Endothelial cell of umbilical vein (primary cell): Measurements from ENCODE around the gene LCNL1. TPM values are rescaled to one million over a fixed set of nuclear protein-coding genes. Genes with fewer than 3 reads are reported as not detected.

Experiments
- BruUV-seq: library from RNA; stranded (reverse); fragments of 400-500 nt; replicated peaks from 2 replicates; lab custom pipeline; 2021; lab: Mats Ljungman, UMichigan
- CTCF ChIA-PET: fragments of 300-600, 350-600 bp; sonication (Branson Sonifier 250); formaldehyde crosslinking; loops from one replicate; lab custom pipeline; 2021; ENCODE audit warnings: antibody characterized with exemption, inconsistent platforms; lab: Charles Lee
- POLR2A ChIA-PET: fragments of 300-600, 350-600 bp; sonication (Branson Sonifier 250); formaldehyde crosslinking; loops from one replicate; lab custom pipeline; 2021; ENCODE audit warnings: antibody characterized with exemption, inconsistent platforms; lab: Charles Lee
- DNase-seq: peaks from one replicate; pipeline ENCODE4 v3.0.0-alpha.2; 2011; ENCODE audit warnings: low read depth, low spot score
- FAIRE-seq: peaks from 2 replicates; lab custom pipeline; 2011; peaks lifted over from hg19 to GRCh38; lab: Jason Lieb, UNC
- H2AFZ ChIP-seq: 2 replicates; pipeline ENCODE4 v1.6.0; 2012; ENCODE audit warnings: low read depth, low read length, control low read depth, inconsistent platforms
- H3K27ac ChIP-seq: 2 replicates; pipeline ENCODE4 v1.5.1; 2011; ENCODE audit warnings: low read depth, mild to moderate bottlenecking, control low read depth, low read length, moderate library complexity; ENCODE audit not compliant: insufficient read depth
- H3K27me3 ChIP-seq, 2 experiments: 2 replicates each; pipeline versions ENCODE4 v1.6.0 to v1.6.1; 2011; ENCODE audit warnings: low read length in 2 of 2, mixed read lengths in 1 of 2; ENCODE audit not compliant: control insufficient read depth in 2 of 2, insufficient read depth in 2 of 2
- H3K36me3 ChIP-seq, 2 experiments: 2 replicates in 1 of 2; 3 replicates in 1 of 2; pipeline ENCODE4 v1.5.1; 2011; ENCODE audit warnings: low read length in 2 of 2, mild to moderate bottlenecking in 1 of 2, moderate library complexity in 1 of 2; ENCODE audit not compliant: control insufficient read depth in 2 of 2, insufficient read depth in 2 of 2; ENCODE audit errors: extremely low read depth in 1 of 2
- H3K4me1 ChIP-seq: 3 replicates; pipeline ENCODE4 v1.5.1; 2011; ENCODE audit warnings: mild to moderate bottlenecking, low read length; ENCODE audit not compliant: control insufficient read depth, insufficient read depth; ENCODE audit errors: extremely low read depth
- H3K4me2 ChIP-seq: 2 replicates; pipeline ENCODE4 v1.6.1; 2011; ENCODE audit warnings: low read length, control low read depth, mixed read lengths; ENCODE audit not compliant: insufficient read depth
- H3K4me3 ChIP-seq, 3 experiments: fragments of 200-600 bp in 1 of 3; sonication (generic), shearing (Covaris generic) in 1 of 3; replicated peaks in 1 of 3; 2 replicates each; pipeline ENCODE4 v1.5.1; 2011 to 2016; ENCODE audit warnings: control low read depth in 3 of 3, low read length in 3 of 3, mild to moderate bottlenecking in 2 of 3, inconsistent platforms in 1 of 3, low read depth in 1 of 3, moderate library complexity in 1 of 3; ENCODE audit not compliant: insufficient read depth in 1 of 3
- H3K79me2 ChIP-seq: 2 replicates; pipeline ENCODE4 v1.6.0; 2012; ENCODE audit warnings: low read length, inconsistent platforms; ENCODE audit not compliant: control insufficient read depth, insufficient read depth
- H3K9ac ChIP-seq: replicated peaks from 2 replicates; pipeline ENCODE3; 2011; ENCODE audit warnings: low read length, control low read depth; ENCODE audit not compliant: insufficient read depth; ENCODE audit errors: extremely low read depth
- H3K9me1 ChIP-seq: replicated peaks from 3 replicates; pipeline ENCODE4 v1.6.0; 2011; ENCODE audit warnings: mild to moderate bottlenecking, low read length; ENCODE audit not compliant: control insufficient read depth, insufficient read depth; ENCODE audit errors: extremely low read depth
- H3K9me3 ChIP-seq: replicated peaks from 2 replicates; pipeline ENCODE4 v1.5.1; 2012; ENCODE audit warnings: low read length, inconsistent platforms; ENCODE audit not compliant: control insufficient read depth, insufficient read depth
- H4K20me1 ChIP-seq: replicated peaks from 2 replicates; pipeline ENCODE3; 2011; ENCODE audit warnings: mild to moderate bottlenecking, low read length; ENCODE audit not compliant: control insufficient read depth, insufficient read depth; ENCODE audit errors: extremely low read depth
- CTCF ChIP-seq, 2 donors: IDR thresholded peaks; 1 replicate in 1 of 2; 2 replicates in 1 of 2; pipeline ENCODE4 v1.5.1; 2011; ENCODE audit warnings: low read length in 2 of 2, mild to moderate bottlenecking in 2 of 2, moderate library complexity in 2 of 2, control low read depth in 1 of 2, inconsistent platforms in 1 of 2, low read depth in 1 of 2; ENCODE audit not compliant: insufficient read depth in 1 of 2; ENCODE audit errors: extremely low read depth in 1 of 2
- EZH2 ChIP-seq: IDR thresholded peaks from 2 replicates; pipeline ENCODE4 v1.6.1; 2012; ENCODE audit warnings: borderline replicate concordance, low read depth, mild to moderate bottlenecking, moderate library complexity, low read length, inconsistent platforms; ENCODE audit not compliant: severe bottlenecking
- FOS ChIP-seq: IDR thresholded peaks from 2 replicates; pipeline ENCODE4 v1.6.1; 2011; ENCODE audit warnings: mild to moderate bottlenecking, low read length, moderate library complexity, borderline replicate concordance; ENCODE audit not compliant: insufficient read depth
- GATA2 ChIP-seq: IDR thresholded peaks from 2 replicates; pipeline ENCODE4 v1.7.0; 2011; ENCODE audit warnings: low read depth, mild to moderate bottlenecking, moderate library complexity, mixed read lengths, low read length; ENCODE audit not compliant: insufficient read length, insufficient read depth
- JUN ChIP-seq: IDR thresholded peaks from 2 replicates; pipeline ENCODE4 v1.6.1; 2011; ENCODE audit warnings: borderline replicate concordance, low read depth; ENCODE audit not compliant: insufficient read length, insufficient read depth
- MAX ChIP-seq: IDR thresholded peaks from 2 replicates; pipeline ENCODE4 v1.6.1; 2011; ENCODE audit not compliant: insufficient read depth, insufficient read length
- MYC ChIP-seq: IDR thresholded peaks from one replicate; pipeline ENCODE4 v1.6.1; 2011; ENCODE audit warnings: mild to moderate bottlenecking, low read depth, low read length
- POLR2A ChIP-seq: IDR thresholded peaks from 2 replicates; pipeline ENCODE4 v1.6.1; 2012; ENCODE audit warnings: low read depth, mild to moderate bottlenecking, control low read depth, low read length
- POLR2AphosphoS5 ChIP-seq: IDR thresholded peaks from 2 replicates; pipeline ENCODE4 v1.6.1; 2012; ENCODE audit warnings: low read depth, mild to moderate bottlenecking, control low read depth, low read length, moderate library complexity; ENCODE audit not compliant: insufficient read depth
- dilution Hi-C: fragments of 300-500 bp; cut with MboI; formaldehyde crosslinking; loops from one replicate; pipeline ENCODE4 v1.15.0; 2019; ENCODE audit warnings: low sequenced_read_pairs; ENCODE audit not compliant: extremely low pct_ligation_motif_present
- intact Hi-C: fragments of 100-400 bp; cut with micrococcal nuclease; formaldehyde crosslinking; loops from one replicate; pipeline ENCODE4 v1.10.0; 2022
- polyA plus RNA-seq, 4 experiments: library from polyadenylated mRNA; depleted of rRNA in 3 of 4; stranded (reverse) in 3 of 4; unstranded in 1 of 4; fragments of >200 nt; gene quantifications; 2 replicates each; pipeline versions ENCODE4 v1.2.1 to v1.2.3, GENCODE V29; 2011 to 2012; ENCODE audit warnings: missing spikeins in 1 of 4
- total RNA-seq: library from RNA; stranded (reverse); gene quantifications from 2 replicates; pipeline ENCODE4 v1.2.3, GENCODE V29; 2021

Gene LCNL1
- total and polyA plus RNA-seq, 2 donors (not counting 3 experiments of a cell fraction or from before 2014, with no cell fraction given) = not detected

GRCh38 chr9:136955202-136955942 is 27.4 kb upstream of the LCNL1 start:
- TF ChIP-seq EZH2 (no peak), JUN (no peak), POLR2AphosphoS5 (no peak), MAX (no peak), MYC (no peak), GATA2 (no peak), FOS (no peak), CTCF (IDR thresholded peaks at IDR 0.05; ENCODE audit: extremely low read depth in 1 of 2, insufficient read depth in 1 of 2, low read depth in 1 of 2, low read length in 2 of 2) (no peak), POLR2A (no peak)
- POLR2A ChIA-PET = no interaction called here
- intact Hi-C loops (no loop called here), dilution Hi-C loops (no loop called here)
- BruUV-seq = no TSS peak
- Histone ChIP-seq H3K9me3 (no peaks in the 10 kb centered on the region), H3K79me2 (no peaks in the 10 kb centered on the region), H4K20me1 (no peaks in the 10 kb centered on the region), H3K4me3 (no peak overlapping the region), H3K27ac (no peak overlapping the region), H3K4me2 (no peak overlapping the region), H3K9me1 (no peaks in the 10 kb centered on the region), H3K4me1 (peaks cover 1% of the 10 kb centered on the region), H2AFZ (no peak overlapping the region), H3K9ac (no peak overlapping the region), H3K27me3 (no peaks in the 10 kb centered on the region), H3K36me3 (no peaks in the 10 kb centered on the region)
- FAIRE-seq (no peak), DNase-seq (no peak)
- CTCF ChIA-PET = interaction anchor here (1.1 kb wide), 1 partner anchor 42 kb away, joined by 3 read pairs; no protein-coding TSS in a partner anchor
